HG03565 (cell line): ENCODE measurements around the gene UBAC2.
"Not testable (repeated sequence)": the region's sequence is repeated elsewhere in the genome, so short reads cannot be mapped to it uniquely, and the experiment has no call there.

Experiments
- ATAC-seq: cut with Tn5 transposase; IDR thresholded peaks from one replicate; pipeline ENCODE4 v1.9.1; 2021; ENCODE audit warnings: mild to moderate bottlenecking, moderate library complexity; ENCODE audit not compliant: unreplicated experiment

The UBAC2 gene

DNA sequence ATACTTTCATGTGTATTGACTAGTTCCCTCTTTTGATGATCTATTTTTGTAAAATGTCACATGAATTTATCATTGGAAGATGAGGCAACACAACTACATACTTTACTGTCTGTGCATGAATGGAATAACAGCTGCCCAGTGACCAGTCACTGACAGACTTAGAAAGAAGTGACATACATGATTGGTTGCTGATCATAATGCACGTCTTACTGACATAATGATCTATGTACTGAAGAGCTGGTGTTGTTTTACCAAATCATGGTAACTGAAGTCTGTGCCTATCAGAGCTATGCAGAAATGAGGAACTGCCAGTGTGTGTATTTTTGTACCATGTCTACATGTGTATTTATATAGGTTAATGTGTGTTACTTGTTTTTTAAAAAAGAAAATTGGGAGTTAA lies 31.1 kb downstream of the UBAC2 start:
- no peak for ATAC-seq

DNA sequence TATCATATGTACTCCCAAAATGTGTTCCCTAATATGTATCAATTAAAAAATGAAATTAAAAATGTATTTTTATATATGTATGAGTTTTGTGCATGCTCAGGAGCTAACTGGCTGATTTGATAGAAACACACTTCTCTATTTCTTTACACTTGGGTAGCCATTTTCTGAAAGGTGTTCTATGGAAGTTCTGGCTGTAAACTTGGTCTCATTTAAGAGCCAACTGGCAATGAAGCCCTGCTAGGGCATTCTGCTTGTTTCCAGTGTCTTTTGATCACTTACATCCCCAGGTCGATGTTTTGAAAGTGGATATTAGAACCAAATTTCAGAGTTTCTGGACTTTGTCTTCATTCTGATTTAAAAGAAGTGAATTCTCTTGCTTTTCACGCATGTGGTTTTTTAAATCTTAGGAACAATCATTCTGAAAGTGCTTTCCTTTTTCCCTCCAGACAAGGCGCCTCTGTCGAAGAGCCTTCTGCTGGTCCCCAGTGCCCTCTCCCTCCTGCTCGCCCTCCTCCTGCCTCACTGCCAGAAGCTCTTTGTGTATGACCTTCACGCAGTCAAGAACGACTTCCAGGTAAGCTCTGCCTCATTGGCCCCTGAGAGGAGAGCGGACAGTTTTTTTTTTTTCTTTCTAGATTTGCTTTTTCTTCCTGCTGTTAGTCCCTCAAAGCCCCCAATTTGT lies 37.5 kb downstream of the UBAC2 start:
- peak; percentile 71 for ATAC-seq

DNA sequence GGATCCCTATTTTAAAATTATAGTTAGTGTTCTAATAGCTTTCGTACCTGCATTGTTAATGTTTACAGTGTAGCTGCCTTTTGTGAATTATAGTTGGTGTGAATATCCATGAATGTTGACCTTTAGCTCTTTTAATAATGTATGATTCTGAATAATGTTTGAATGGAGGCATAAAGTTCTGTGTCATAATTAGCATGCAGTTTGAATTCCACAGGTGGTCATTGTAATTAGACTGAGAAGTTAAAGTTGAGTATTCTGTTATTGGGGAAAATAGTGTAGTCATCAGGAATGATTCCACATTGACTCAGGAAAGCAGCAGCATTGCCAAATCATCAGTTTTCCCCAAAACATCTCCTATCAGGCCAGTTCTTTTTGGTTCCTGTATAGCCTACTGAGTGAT lies 45.4 kb downstream of the UBAC2 start:
- ATAC-seq = no peak

DNA sequence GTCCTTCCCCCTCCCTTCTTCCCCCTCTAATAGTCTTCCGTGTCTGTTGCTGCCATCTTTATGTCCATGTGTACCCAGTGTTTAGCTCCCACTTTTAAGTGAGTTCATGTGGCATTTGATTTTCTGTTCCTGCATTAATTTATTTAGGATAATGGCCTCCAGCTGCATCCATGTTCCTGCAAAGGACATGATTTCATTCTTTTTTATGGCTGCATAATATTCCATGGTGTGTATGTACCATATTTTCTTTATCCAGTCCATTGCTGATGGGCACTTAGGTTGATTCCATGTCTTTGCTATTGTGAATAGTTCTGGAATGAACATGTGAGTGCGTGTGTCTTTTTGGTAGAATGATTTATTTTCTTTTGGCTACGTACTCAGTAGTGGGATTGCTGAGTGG lies 48.5 kb downstream of the UBAC2 start:
- ATAC-seq = not testable (repeated sequence)

- not testable (repeated sequence) for ATAC-seq
Measured at GRCh38 chr13:99249606-99250005, 49.0 kb downstream of the UBAC2 start.

GRCh38 chr13:99250982-99251825 lies 50.5 kb downstream of the UBAC2 start:
- peak; percentile 48 for ATAC-seq

GRCh38 chr13:99251921-99252320 lies 51.3 kb downstream of the UBAC2 start:
- ATAC-seq = no peak

DNA sequence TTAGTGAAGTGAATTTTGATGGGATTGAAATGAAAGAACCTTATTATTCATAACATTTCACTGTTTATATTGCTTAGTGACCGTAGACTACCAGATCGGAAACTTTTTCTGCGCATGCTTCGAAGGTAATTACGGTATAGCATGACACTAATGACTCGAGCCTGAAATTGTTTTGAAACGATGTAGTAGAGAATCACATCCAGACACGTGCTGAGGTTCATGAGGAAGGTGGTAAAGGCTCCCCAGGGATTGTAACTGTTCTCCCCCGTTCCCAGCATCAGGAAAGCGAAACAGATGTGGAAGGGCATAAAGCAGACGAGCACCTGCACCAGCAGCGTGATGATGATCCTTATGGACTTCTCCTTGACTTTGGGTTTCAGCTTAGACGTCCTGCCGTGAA lies 54.2 kb downstream of the UBAC2 start:
- ATAC-seq = no peak

- no peak for ATAC-seq
Measured at GRCh38 chr13:99255271-99255670, 54.6 kb downstream of the UBAC2 start.

GRCh38 chr13:99256283-99256682 lies 55.6 kb downstream of the UBAC2 start:
- no peak for ATAC-seq

GRCh38 chr13:99256709-99257108 lies 56.1 kb downstream of the UBAC2 start:
- ATAC-seq = no peak

- no peak for ATAC-seq
Measured at GRCh38 chr13:99257291-99257690, 56.6 kb downstream of the UBAC2 start.

- peak; percentile 83 for ATAC-seq
Measured at GRCh38 chr13:99258210-99258860, 57.7 kb downstream of the UBAC2 start, which contains the start of gene GPR18. GPR18 (minus strand) TSS chr13:99258379; CDS start chr13:99255872, 2,507 bp downstream.

GRCh38 chr13:99258946-99259345 lies 58.3 kb downstream of the UBAC2 start:
- ATAC-seq = peak; percentile 62

DNA sequence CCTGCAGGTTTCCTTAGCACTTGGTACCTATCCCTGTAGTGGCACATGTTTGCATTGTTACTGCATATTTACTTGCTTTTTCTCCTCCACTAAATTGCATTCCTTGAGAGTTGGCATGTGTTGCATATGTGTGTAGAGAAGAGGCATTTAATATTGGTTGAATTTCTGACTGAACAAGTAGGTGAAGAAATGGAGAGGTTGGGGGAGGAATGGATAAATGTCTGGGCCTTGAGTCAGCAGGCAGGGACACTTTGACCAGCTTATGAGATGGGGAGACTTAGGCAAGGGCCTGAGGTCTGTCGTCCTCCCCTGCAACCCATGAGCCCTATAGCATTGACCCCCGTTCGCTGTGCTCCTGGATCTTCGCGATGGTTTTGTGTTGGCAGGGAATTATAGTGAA lies 59.6 kb downstream of the UBAC2 start:
- no peak for ATAC-seq

- ATAC-seq = no peak
Measured at GRCh38 chr13:99261059-99261458, 60.4 kb downstream of the UBAC2 start.

- no peak for ATAC-seq
Measured at GRCh38 chr13:99263126-99263785, 62.6 kb downstream of the UBAC2 start.

DNA sequence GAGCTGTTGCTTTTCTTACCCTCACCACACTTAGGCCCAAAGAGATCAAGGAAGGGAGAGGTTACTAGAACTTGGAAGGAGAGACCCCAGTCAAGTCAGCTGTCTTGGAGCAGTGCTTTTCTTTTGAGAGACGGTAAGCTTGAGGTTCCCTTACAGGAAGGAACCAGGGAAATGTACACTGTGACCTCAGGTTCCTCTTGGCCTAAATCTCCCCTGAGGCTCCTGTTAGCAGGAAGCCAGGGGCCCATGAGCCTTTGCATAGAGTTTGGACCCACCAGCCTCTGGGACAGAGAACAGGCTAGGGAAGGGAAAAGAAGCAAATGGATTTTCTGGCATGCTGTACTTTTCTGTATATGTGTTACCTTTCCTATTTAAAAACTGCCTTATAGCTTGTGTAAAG lies 63.4 kb downstream of the UBAC2 start:
- ATAC-seq = no peak

GRCh38 chr13:99265162-99265800 lies 64.6 kb downstream of the UBAC2 start:
- ATAC-seq = no peak

- peak; percentile 36 for ATAC-seq
Measured at GRCh38 chr13:99265821-99266426, 65.3 kb downstream of the UBAC2 start.
